Aorta (tissue), 5 donors: ENCODE results near the gene ZNF598. TPM values are rescaled to one million over a fixed set of nuclear protein-coding genes. Genes with fewer than 3 reads are reported as not detected.
A peak's percentile ranks its signal among the peaks of the same experiment; 100 is the strongest.
"Not testable (repeated sequence)": the region's sequence is repeated elsewhere in the genome, so short reads cannot be mapped to it uniquely, and the experiment has no call there.

ENCODE experiments used
- ATAC-seq: fragments of 200-7000 bp; cut with Tn5 transposase; one replicate; pipeline ENCODE4 v1.9.1; 2022; ENCODE audit warnings: moderate library complexity; ENCODE audit not compliant: low FRiP score
- DNase-seq, 2 donors: peaks; one replicate each; pipeline ENCODE4 v3.0.0-alpha.2; 2020
- H3K27ac ChIP-seq, 2 donors: one replicate each; pipeline ENCODE4 v1.5.1; 2013; ENCODE audit warnings: low read length in 2 of 2, mild to moderate bottlenecking in 2 of 2, moderate library complexity in 2 of 2, control low read depth in 1 of 2, inconsistent platforms in 1 of 2, low read depth in 1 of 2
- H3K27me3 ChIP-seq, 2 donors: one replicate each; pipeline ENCODE4 v1.6.1; 2013; ENCODE audit warnings: control low read depth in 1 of 2, low read length in 1 of 2, mild to moderate bottlenecking in 1 of 2, moderate library complexity in 1 of 2; ENCODE audit not compliant: insufficient read depth in 2 of 2, control insufficient read depth in 1 of 2
- H3K36me3 ChIP-seq, 2 donors: one replicate each; pipeline ENCODE4 v1.6.1; 2013; ENCODE audit warnings: control low read depth in 1 of 2, low read length in 1 of 2, mild to moderate bottlenecking in 1 of 2; ENCODE audit not compliant: insufficient read depth in 2 of 2, control insufficient read depth in 1 of 2
- H3K4me1 ChIP-seq, 2 donors: one replicate each; pipeline ENCODE4 v1.6.1; 2013; ENCODE audit warnings: low read length in 2 of 2, control low read depth in 1 of 2, mild to moderate bottlenecking in 1 of 2, moderate library complexity in 1 of 2; ENCODE audit not compliant: insufficient read depth in 2 of 2, control insufficient read depth in 1 of 2
- H3K4me3 ChIP-seq, 2 donors: one replicate each; pipeline ENCODE4 v1.5.1; 2013; ENCODE audit warnings: low read length in 2 of 2, control low read depth in 1 of 2, mild to moderate bottlenecking in 1 of 2
- H3K9me3 ChIP-seq: one replicate; pipeline ENCODE4 v1.6.1; 2013; ENCODE audit warnings: mild to moderate bottlenecking, low read length; ENCODE audit not compliant: control insufficient read depth
- WGBS, 2 donors: extraction: QIAGEN DNeasy Blood & Tissue Kit; methylation state at CpG; one replicate each; pipeline ENCODE4 v1.1.7; 2013; 5-methylcytosine and 5-hydroxymethylcytosine counted together
- intact Hi-C, 2 donors: fragments of 100-400 bp; cut with DNase I; formaldehyde crosslinking; loops; one replicate each; pipeline versions ENCODE4 v1.14.2 to v1.15.0; 2022
- polyA plus RNA-seq, 2 donors: library from polyadenylated mRNA; stranded (reverse); fragments of 200-250 nt; gene quantifications; one replicate each; pipeline ENCODE4 v1.2.3, GENCODE V29; 2013
- total RNA-seq, 2 donors: library from RNA; stranded (reverse); fragmentation: NEBNext Ultra II Directional; extraction: Animal tissue kit (Norgen Biotek cat#: 25700); gene quantifications; one replicate each; pipeline ENCODE4 v1.2.1, GENCODE V29; 2021
- donor health status: healthy with polysubstance abuse.
- donor health status: Bipolar disorder and iron deficiency.
- donor health status: DM: no; HTN: no; CAD: no.
- donor health status: DM: no; HTN: no; CAD: no.
- donor health status: DM: yes; HTN: yes; CAD: no.

ZNF598 gene
- total and polyA plus RNA-seq, 4 donors: 12.8 to 34.4 (median 32.0) TPM

- Histone ChIP-seq H3K4me1 (no peaks in the 10 kb centered on the region), H3K36me3 (no peaks in the 10 kb centered on the region), H3K27me3 (no peaks in the 10 kb centered on the region), H3K27ac (peak overlapping the region in 1 of 2 donors; percentile 93), H3K4me3 (no peak overlapping the region), H3K9me3 (no peaks in the 10 kb centered on the region)
- DNase-seq (no peak), ATAC-seq (no peak)
- intact Hi-C loops: no loop called here
- WGBS, 2 donors: 86 to 88% methylated on average over 14 to 15 of the region's 15 CpGs
Observed at GRCh38 chr16:2037115-2037514, 27.5 kb upstream of the ZNF598 start.

DNA sequence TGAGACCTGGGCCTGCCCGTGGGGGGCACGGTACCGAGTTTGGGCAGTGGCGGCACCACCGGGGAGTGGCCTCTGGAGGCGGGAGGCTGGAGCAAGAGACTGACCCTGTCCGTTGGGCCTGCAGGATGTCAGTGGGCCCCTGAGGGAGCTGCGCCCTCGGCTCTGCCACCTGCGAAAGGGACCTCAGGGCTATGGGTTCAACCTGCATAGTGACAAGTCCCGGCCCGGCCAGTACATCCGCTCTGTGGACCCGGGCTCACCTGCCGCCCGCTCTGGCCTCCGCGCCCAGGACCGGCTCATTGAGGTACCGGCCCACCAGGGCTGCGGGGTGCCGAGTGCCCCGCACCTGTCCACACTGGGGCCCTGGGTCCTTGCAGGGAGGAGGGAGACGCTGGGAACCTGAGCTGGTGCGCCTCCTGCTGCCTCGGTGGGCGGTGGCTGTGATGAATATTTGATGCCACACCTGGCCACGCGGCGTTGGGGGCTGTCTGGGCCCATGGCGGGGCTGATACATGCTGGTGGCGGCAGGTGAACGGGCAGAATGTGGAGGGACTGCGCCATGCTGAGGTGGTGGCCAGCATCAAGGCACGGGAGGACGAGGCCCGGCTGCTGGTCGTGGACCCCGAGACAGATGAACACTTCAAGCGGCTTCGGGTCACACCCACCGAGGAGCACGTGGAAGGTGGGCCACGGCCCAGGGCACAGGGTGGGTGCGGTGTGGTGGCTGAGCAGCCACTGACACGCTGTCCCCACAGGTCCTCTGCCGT is 26.8 kb upstream of the ZNF598 start:
- DNase-seq (no peak), ATAC-seq (no peak)
- intact Hi-C loops: no loop called here
- H3K27me3 ChIP-seq: no peaks in the 10 kb centered on the region
- peak overlapping the region; percentile 7 to 93 for H3K27ac ChIP-seq
- H3K4me1 ChIP-seq: no peaks in the 10 kb centered on the region
- H3K4me3 ChIP-seq: no peak overlapping the region
- no peaks in the 10 kb centered on the region for H3K36me3 ChIP-seq
- no peaks in the 10 kb centered on the region for H3K9me3 ChIP-seq
- WGBS, 2 donors: 74 to 77% methylated on average over 42 to 47 of the region's 47 CpGs

- intact Hi-C loops: no loop called here
- no peaks in the 10 kb centered on the region for H3K27me3 ChIP-seq
- 10% methylated on average over 32 to 34 of the region's 34 CpGs for WGBS, 2 donors
- no peaks in the 10 kb centered on the region for H3K9me3 ChIP-seq
- H3K4me3 ChIP-seq: no peak overlapping the region
- H3K4me1 ChIP-seq: no peaks in the 10 kb centered on the region
- H3K36me3 ChIP-seq: no peaks in the 10 kb centered on the region
- DNase-seq (peak; percentile 90 to 93), ATAC-seq (peak; percentile 62)
- H3K27ac ChIP-seq: peak overlapping the region; percentile 73 to 93
Observed at GRCh38 chr16:2035431-2036199, 26.0 kb upstream of the ZNF598 start.

GRCh38 chr16:2034696-2035430 is 25.2 kb upstream of the ZNF598 start:
- no peaks in the 10 kb centered on the region for H3K4me1 ChIP-seq
- no peak for ATAC-seq
- intact Hi-C loops: no loop called here
- H3K4me3 ChIP-seq: no peak overlapping the region
- no peaks in the 10 kb centered on the region for H3K9me3 ChIP-seq
- no peaks in the 10 kb centered on the region for H3K27me3 ChIP-seq
- 28 to 40% methylated on average over 14 to 17 of the region's 17 CpGs for WGBS, 2 donors
- peak overlapping the region; percentile 73 to 93 for H3K27ac ChIP-seq
- DNase-seq: no peak
- no peaks in the 10 kb centered on the region for H3K36me3 ChIP-seq

DNA sequence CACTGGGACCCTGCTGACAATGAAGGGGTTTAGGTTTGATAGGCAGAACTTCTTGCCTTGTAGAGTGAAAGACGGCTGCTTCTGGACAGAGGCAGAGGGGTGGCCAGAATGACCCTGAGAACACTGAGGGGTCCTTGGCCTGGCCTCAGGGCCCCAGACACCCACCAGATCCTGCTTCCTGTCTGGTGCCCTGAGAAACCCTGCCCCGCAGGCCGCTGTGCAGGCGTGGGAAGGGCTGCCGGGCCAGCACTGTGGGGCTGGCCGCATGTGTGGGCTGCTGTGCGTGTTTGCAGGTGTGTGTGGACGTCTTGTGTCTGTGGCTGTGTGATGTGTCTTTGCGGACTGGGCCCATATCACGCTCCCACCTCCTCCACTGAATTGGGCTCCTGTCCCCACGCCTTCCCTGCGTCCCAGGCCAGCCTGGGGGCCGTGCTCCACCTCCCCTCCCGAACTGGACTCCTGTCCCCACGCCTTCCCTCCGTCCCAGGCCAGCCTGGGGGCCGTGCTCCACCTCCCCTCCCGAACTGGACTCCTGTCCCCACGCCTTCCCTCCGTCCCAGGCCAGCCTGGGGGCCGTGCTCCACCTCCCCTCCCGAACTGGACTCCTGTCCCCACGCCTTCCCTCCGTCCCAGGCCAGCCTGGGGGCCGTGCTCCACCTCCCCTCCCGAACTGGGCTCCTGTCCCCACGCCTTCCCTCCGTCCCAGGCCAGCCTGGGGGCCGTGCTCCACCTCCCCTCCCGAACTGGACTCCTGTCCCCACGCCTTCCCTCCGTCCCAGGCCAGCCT is 24.5 kb upstream of the ZNF598 start:
- H3K27me3 ChIP-seq, H3K4me1 ChIP-seq, H3K9me3 ChIP-seq, DNase-seq, intact Hi-C loops, ATAC-seq, H3K36me3 ChIP-seq, H3K4me3 ChIP-seq: not testable (repeated sequence)
- peak overlapping the region; percentile 64 to 91 for H3K27ac ChIP-seq
- 8 to 12% methylated on average over 14 to 16 of the region's 32 CpGs for WGBS, 2 donors

- Histone ChIP-seq H3K4me3 (peak overlapping the region in 1 of 2 donors; percentile 3), H3K27ac (peak overlapping the region; percentile 64 to 91), H3K27me3 (no peaks in the 10 kb centered on the region), H3K9me3 (no peaks in the 10 kb centered on the region), H3K4me1 (no peaks in the 10 kb centered on the region), H3K36me3 (no peaks in the 10 kb centered on the region)
- ATAC-seq (peak; percentile 75), DNase-seq (peak; percentile 80 to 92)
- 2 to 5% methylated on average over 30 to 37 of the region's 37 CpGs for WGBS, 2 donors
- intact Hi-C loops: no loop called here
Observed at GRCh38 chr16:2033057-2033908, 23.7 kb upstream of the ZNF598 start.

DNA sequence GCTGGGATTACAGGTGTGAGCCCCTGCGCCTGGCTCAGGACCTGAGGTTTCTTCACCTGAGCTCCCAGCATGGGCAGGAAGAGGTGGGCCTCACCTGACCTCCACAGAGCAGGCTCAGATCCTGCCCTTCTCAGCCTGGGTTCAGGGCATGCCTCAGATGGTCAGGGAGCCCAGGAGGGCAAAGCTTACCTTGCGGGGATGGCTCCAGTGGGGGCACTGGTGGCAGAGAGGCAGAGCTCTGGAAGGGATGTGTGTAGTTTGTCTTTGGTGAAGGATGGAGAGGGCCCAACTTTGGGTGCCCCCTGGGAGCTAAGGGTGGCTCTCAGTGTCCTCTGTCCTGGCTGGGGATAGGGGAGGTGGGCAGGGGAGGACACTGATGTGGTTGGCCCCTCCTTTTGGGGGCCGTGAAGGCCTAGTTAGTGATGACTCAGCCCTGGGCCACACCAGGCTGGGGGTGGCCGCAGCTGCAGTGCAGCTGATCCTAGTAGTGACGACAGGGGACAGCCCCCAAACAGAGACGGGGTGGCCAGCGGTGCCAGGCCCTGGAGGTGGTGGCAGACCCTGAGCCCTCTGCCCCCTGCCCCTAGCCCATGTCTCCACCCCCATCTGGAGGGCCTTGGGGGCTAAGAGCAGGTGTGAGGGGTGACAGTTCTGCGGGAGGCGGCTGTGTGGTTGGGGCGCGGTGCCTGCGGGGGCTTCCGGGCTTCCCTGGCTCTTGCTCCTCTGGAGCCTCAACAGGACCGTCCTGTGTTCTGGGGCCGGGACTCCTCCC is 22.9 kb upstream of the ZNF598 start:
- Histone ChIP-seq H3K36me3 (no peaks in the 10 kb centered on the region), H3K27ac (peak overlapping the region; percentile 62 to 91), H3K4me3 (no peak overlapping the region), H3K4me1 (no peaks in the 10 kb centered on the region), H3K9me3 (no peaks in the 10 kb centered on the region), H3K27me3 (no peaks in the 10 kb centered on the region)
- 60 to 65% methylated on average over 14 to 15 of the region's 15 CpGs for WGBS, 2 donors
- DNase-seq (no peak), ATAC-seq (no peak)
- intact Hi-C loops: no loop called here
